ENCODE results near the gene OR2S2.

GRCh38 chr9:35948451-35948850 lies 9.5 kb downstream of the OR2S2 start:
- no peak for TF ChIP-seq POLR2A (IDR thresholded peaks at IDR 0.05; ENCODE audit: low read depth, low read length)
- no peak for TF ChIP-seq USF2 (IDR thresholded peaks at IDR 0.05; ENCODE audit: low read depth, low read length)
- no peak for TF ChIP-seq CTCF (conservative IDR thresholded peaks at IDR 0.05; ENCODE audit: low read depth, low read length)

Measured in IMR-90 (cell line).